GM12878 (cell line): ENCODE measurements around the gene NEO1. TPM values are rescaled to one million over a fixed set of nuclear protein-coding genes. Genes with fewer than 3 reads are reported as not detected.

ENCODE experiments used
- ATAC-seq: fragments of 200-7000 bp; cut with Tn5 transposase; 3 replicates; pipeline ENCODE4 v1.9.1; 2020; ENCODE audit warnings: mild to moderate bottlenecking, moderate library complexity
- BruUV-seq: library from RNA; stranded (reverse); fragments of 400-500 nt; replicated peaks from 2 replicates; lab custom pipeline; 2021; lab: Mats Ljungman, UMichigan
- CTCF ChIA-PET: fragments of 300-600 bp; sonication (Branson Sonifier 250); formaldehyde crosslinking; extraction: SDS; loops from one replicate; lab custom pipeline; 2021; ENCODE audit warnings: inconsistent platforms; lab: Yijun Ruan, JAX
- POLR2A ChIA-PET: fragments of 350-600 bp; formaldehyde crosslinking; extraction: SDS; loops from one replicate; lab custom pipeline; 2021; ENCODE audit warnings: inconsistent platforms; lab: Charles Lee
- RAD21 ChIA-PET: fragments of 300-600 bp; sonication (Branson Sonifier 250); formaldehyde crosslinking; loops from one replicate; lab custom pipeline; 2023; ENCODE audit warnings: antibody characterized with exemption; ENCODE audit not compliant: unreplicated experiment; lab: Charles Lee
- SMC1A ChIA-PET: fragments of 300-600 bp; sonication (Branson Sonifier 250); formaldehyde crosslinking; loops from one replicate; lab custom pipeline; 2023; ENCODE audit not compliant: unreplicated experiment, uncharacterized antibody; lab: Charles Lee
- DNase-seq: peaks from one replicate; pipeline ENCODE4 v3.0.0-alpha.2; 2011; ENCODE audit warnings: low read depth, low spot score
- FAIRE-seq: peaks from 3 replicates; lab custom pipeline; 2011; peaks lifted over from hg19 to GRCh38; lab: Jason Lieb, UNC
- H2AFZ ChIP-seq: 2 replicates; pipeline ENCODE4 v1.6.0; 2011; ENCODE audit warnings: low read depth, low read length, control low read depth; ENCODE audit not compliant: control insufficient read depth
- H3K27ac ChIP-seq: 2 replicates; pipeline ENCODE4 v1.5.1; 2011; ENCODE audit warnings: control low read depth; ENCODE audit not compliant: control insufficient read depth, insufficient read depth
- H3K27me3 ChIP-seq, 2 experiments: replicated peaks in 1 of 2; 2 replicates each; pipeline versions ENCODE4 v1.6.0 to v1.6.1; 2011; ENCODE audit warnings: low read length in 1 of 2; ENCODE audit not compliant: control insufficient read depth in 2 of 2, insufficient read depth in 2 of 2
- H3K36me3 ChIP-seq, 2 experiments: 2 replicates each; pipeline ENCODE4 v1.5.1; 2011; ENCODE audit warnings: low read length in 1 of 2; ENCODE audit not compliant: control insufficient read depth in 2 of 2, insufficient read depth in 2 of 2
- H3K4me1 ChIP-seq: 2 replicates; pipeline ENCODE4 v1.6.1; 2011; ENCODE audit warnings: mild to moderate bottlenecking, low read length, moderate library complexity, mixed read lengths; ENCODE audit not compliant: control insufficient read depth, insufficient read depth
- H3K4me2 ChIP-seq: 2 replicates; pipeline ENCODE4 v1.6.0; 2011; ENCODE audit warnings: control low read depth; ENCODE audit not compliant: control insufficient read depth, insufficient read depth
- H3K4me3 ChIP-seq: fragments of 200-600 bp; sonication (generic); 2 replicates; pipeline ENCODE4 v1.5.1; 2016
- H3K79me2 ChIP-seq: 2 replicates; pipeline ENCODE4 v1.6.0; 2011; ENCODE audit warnings: low read length; ENCODE audit not compliant: control insufficient read depth, insufficient read depth
- H3K9ac ChIP-seq: 2 replicates; pipeline ENCODE4 v1.8.0; 2011; ENCODE audit warnings: low read length, control low read depth, mixed read lengths; ENCODE audit not compliant: control insufficient read depth, insufficient read depth
- H3K9me3 ChIP-seq: replicated peaks from 3 replicates; pipeline ENCODE4 v1.5.1; 2011; ENCODE audit warnings: mild to moderate bottlenecking, low read length; ENCODE audit not compliant: control insufficient read depth, insufficient read depth
- H4K20me1 ChIP-seq: 2 replicates; pipeline ENCODE4 v1.6.0; 2011; ENCODE audit not compliant: control insufficient read depth, insufficient read depth
- CREB1 ChIP-seq: IDR thresholded peaks from 2 replicates; pipeline ENCODE4 v1.6.1; 2012; ENCODE audit warnings: low read depth, mild to moderate bottlenecking, inconsistent platforms
- CUX1 ChIP-seq: IDR thresholded peaks from 2 replicates; pipeline ENCODE4 v1.6.1; 2012; ENCODE audit warnings: improper control_type of control experiment, low read depth, low read length; ENCODE audit not compliant: insufficient replicate concordance
- EED ChIP-seq: sonication (generic); IDR thresholded peaks from 2 replicates; pipeline ENCODE4 v1.6.1; 2016; ENCODE audit warnings: antibody characterized with exemption, low read depth
- HDAC6 ChIP-seq: fragments of 200-600 bp; sonication (generic); IDR thresholded peaks from one replicate; pipeline ENCODE4 v1.8.0; 2017; ENCODE audit warnings: antibody characterized with exemption; ENCODE audit not compliant: unreplicated experiment
- KDM1A ChIP-seq: fragments of 200-600 bp; sonication (generic); IDR thresholded peaks from 2 replicates; pipeline ENCODE4 v1.6.1; 2016; ENCODE audit warnings: borderline replicate concordance
- NR2F1 ChIP-seq: fragments of 450-650 bp; conservative IDR thresholded peaks from 2 replicates; pipeline ENCODE4 v1.6.1; 2017; ENCODE audit warnings: mild to moderate bottlenecking
- RAD21 ChIP-seq: IDR thresholded peaks from 2 replicates; pipeline ENCODE4 v1.6.1; 2011; ENCODE audit warnings: mild to moderate bottlenecking, low read depth, low read length, moderate library complexity; ENCODE audit not compliant: insufficient read depth
- RB1 ChIP-seq: fragments of 450-650 bp; formaldehyde crosslinking; IDR thresholded peaks from 2 replicates; pipeline ENCODE4 v1.6.1; 2017; ENCODE audit warnings: mild to moderate bottlenecking, borderline replicate concordance
- SREBF2 ChIP-seq: IDR thresholded peaks from 2 replicates; pipeline ENCODE4 v1.6.1; 2012; ENCODE audit warnings: mild to moderate bottlenecking, low read length
- STAT1 ChIP-seq: fragments of 450-650 bp; conservative IDR thresholded peaks from 2 replicates; pipeline ENCODE4 v1.6.1; 2014; ENCODE audit warnings: antibody characterized with exemption, mild to moderate bottlenecking
- TCF3 ChIP-seq: IDR thresholded peaks from 2 replicates; pipeline ENCODE4 v1.6.1; 2012; ENCODE audit warnings: low read depth, mild to moderate bottlenecking, low read length, borderline replicate concordance; ENCODE audit not compliant: insufficient read depth
- ZNF217 ChIP-seq: fragments of 450-650 bp; IDR thresholded peaks from 2 replicates; pipeline ENCODE4 v1.6.1; 2017; ENCODE audit warnings: antibody characterized with exemption, mild to moderate bottlenecking
- ZZZ3 ChIP-seq: IDR thresholded peaks from 2 replicates; pipeline ENCODE4 v1.6.1; 2011; ENCODE audit warnings: low read depth; ENCODE audit not compliant: control insufficient read depth, insufficient read length
- WGBS: methylation state at CpG from one replicate; pipeline ENCODE4 v1.1.6; 2016; ENCODE audit warnings: low lambda C conversion rate; ENCODE audit not compliant: insufficient replicate concordance, insufficient coverage; ENCODE audit errors: missing lambda C conversion rate; 5-methylcytosine and 5-hydroxymethylcytosine counted together
- in situ Hi-C: fragments of 300-500 bp; cut with MboI; formaldehyde crosslinking; loops from 9 replicates; pipeline ENCODE4 v1.14.3; 2018; ENCODE audit warnings: mixed read lengths
- intact Hi-C: fragments of 100-400 bp; cut with micrococcal nuclease; formaldehyde crosslinking; loops from one replicate; pipeline ENCODE4 v1.14.2; 2022; ENCODE audit not compliant: unreplicated experiment
- polyA plus RNA-seq, 11 experiments: library from polyadenylated mRNA; depleted of rRNA in 4 of 11; unstranded in 6 of 11; stranded (reverse) in 5 of 11; fragments of >200 nt; fragmentation: Nextera tagmentation in 4 of 11; fragmentation: Illumina TruSeq in 1 of 11; extraction: Ambion mirVana in 4 of 11; extraction: Trizol in 1 of 11; gene quantifications; 1 replicate in 1 of 11; 2 replicates in 10 of 11; pipeline versions ENCODE4 v1.2.1 to v1.2.3, GENCODE V29; 2011 to 2016; ENCODE audit warnings: inconsistent platforms in 2 of 11, missing spikeins in 2 of 11, low read depth in 1 of 11
- total RNA-seq, 4 experiments: library from RNA; depleted of rRNA in 3 of 4; stranded (reverse); fragments of >200 nt in 3 of 4; fragmentation: Illumina TruSeq in 1 of 4; extraction: Trizol in 1 of 4; gene quantifications; 2 replicates each; pipeline versions ENCODE4 v1.2.1 to v1.2.3, GENCODE V29; 2013 to 2021
- TF ChIP-seq, protein P1 (sequence below): fragments of 450-650 bp; IDR thresholded peaks from 2 replicates; pipeline ENCODE4 v1.6.1; 2018; ENCODE audit warnings: borderline replicate concordance, mild to moderate bottlenecking; ENCODE audit not compliant: partially characterized antibody

Gene NEO1
- total and polyA plus RNA-seq, 10 of the 15 experiments (the other 5 are each of a cell fraction or from before 2014, with no cell fraction given) = 0.03 to 2.0 (median 0.32) TPM

GRCh38 chr15:73328981-73329380, 276.7 kb downstream of the NEO1 start:
- WGBS = 42% methylated on average over 10 of the region's 10 CpGs
- POLR2A ChIA-PET = no interaction called here
- FAIRE-seq = no peak

More at GRCh38 chr15:73328981-73329380, 276.7 kb downstream of the NEO1 start:
- peaks cover 4% of the 10 kb centered on the region; the same call in 1 of the 2 replicates for H3K4me1 ChIP-seq
- H3K4me2 ChIP-seq = no peak overlapping the region
- no peak overlapping the region for H3K9ac ChIP-seq
- H3K27me3 ChIP-seq = no peaks in the 10 kb centered on the region
- H4K20me1 ChIP-seq = no peaks in the 10 kb centered on the region
- H3K4me3 ChIP-seq = no peak overlapping the region
- no peak for TF ChIP-seq RB1
- TF ChIP-seq STAT1 = no peak
- no peak for TF ChIP-seq KDM1A
- TF ChIP-seq NR2F1 = no peak
- TF ChIP-seq CREB1 = no peak
- TF ChIP-seq EED = no peak
- no peak for TF ChIP-seq SREBF2
- TF ChIP-seq, protein P1, sequence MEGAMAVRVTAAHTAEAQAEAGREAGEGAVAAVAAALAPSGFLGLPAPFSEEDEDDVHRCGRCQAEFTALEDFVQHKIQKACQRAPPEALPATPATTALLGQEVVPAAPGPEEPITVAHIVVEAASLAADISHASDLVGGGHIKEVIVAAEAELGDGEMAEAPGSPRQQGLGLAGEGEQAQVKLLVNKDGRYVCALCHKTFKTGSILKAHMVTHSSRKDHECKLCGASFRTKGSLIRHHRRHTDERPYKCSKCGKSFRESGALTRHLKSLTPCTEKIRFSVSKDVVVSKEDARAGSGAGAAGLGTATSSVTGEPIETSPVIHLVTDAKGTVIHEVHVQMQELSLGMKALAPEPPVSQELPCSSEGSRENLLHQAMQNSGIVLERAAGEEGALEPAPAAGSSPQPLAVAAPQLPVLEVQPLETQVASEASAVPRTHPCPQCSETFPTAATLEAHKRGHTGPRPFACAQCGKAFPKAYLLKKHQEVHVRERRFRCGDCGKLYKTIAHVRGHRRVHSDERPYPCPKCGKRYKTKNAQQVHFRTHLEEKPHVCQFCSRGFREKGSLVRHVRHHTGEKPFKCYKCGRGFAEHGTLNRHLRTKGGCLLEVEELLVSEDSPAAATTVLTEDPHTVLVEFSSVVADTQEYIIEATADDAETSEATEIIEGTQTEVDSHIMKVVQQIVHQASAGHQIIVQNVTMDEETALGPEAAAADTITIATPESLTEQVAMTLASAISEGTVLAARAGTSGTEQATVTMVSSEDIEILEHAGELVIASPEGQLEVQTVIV = no peak
- no peak for TF ChIP-seq HDAC6
- TF ChIP-seq ZZZ3 = no peak
- no peak for TF ChIP-seq CUX1
- TF ChIP-seq ZNF217 = no peak
- no peak for TF ChIP-seq RAD21
- no peak for TF ChIP-seq TCF3
- TF ChIP-seq, all 136 proteins: peak for 0
- in situ Hi-C loops = no loop called here
- ATAC-seq (no peak), DNase-seq (no peak)
- intact Hi-C loops = no loop called here
- no peak overlapping the region for H3K27ac ChIP-seq
- BruUV-seq = no TSS peak
- CTCF ChIA-PET = no interaction called here
- H3K9me3 ChIP-seq = no peaks in the 10 kb centered on the region
- no peaks in the 10 kb centered on the region for H3K36me3 ChIP-seq
- SMC1A ChIA-PET = no interaction called here
- no peak overlapping the region for H2AFZ ChIP-seq
- RAD21 ChIA-PET = no interaction called here
- no peaks in the 10 kb centered on the region for H3K79me2 ChIP-seq
